ENCODE results near the gene SH3PXD2B.

GRCh38 chr5:172373680-172374079 lies 80.6 kb downstream of the SH3PXD2B start:
- TF ChIP-seq, protein P1, sequence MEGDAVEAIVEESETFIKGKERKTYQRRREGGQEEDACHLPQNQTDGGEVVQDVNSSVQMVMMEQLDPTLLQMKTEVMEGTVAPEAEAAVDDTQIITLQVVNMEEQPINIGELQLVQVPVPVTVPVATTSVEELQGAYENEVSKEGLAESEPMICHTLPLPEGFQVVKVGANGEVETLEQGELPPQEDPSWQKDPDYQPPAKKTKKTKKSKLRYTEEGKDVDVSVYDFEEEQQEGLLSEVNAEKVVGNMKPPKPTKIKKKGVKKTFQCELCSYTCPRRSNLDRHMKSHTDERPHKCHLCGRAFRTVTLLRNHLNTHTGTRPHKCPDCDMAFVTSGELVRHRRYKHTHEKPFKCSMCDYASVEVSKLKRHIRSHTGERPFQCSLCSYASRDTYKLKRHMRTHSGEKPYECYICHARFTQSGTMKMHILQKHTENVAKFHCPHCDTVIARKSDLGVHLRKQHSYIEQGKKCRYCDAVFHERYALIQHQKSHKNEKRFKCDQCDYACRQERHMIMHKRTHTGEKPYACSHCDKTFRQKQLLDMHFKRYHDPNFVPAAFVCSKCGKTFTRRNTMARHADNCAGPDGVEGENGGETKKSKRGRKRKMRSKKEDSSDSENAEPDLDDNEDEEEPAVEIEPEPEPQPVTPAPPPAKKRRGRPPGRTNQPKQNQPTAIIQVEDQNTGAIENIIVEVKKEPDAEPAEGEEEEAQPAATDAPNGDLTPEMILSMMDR (IDR thresholded peaks at IDR 0.05) = no peak
- no peak for TF ChIP-seq ZFX (IDR thresholded peaks at IDR 0.05; ENCODE audit: borderline replicate concordance)

Measured in 22Rv1 (cell line).